ENCODE measurements around the gene DCUN1D3. TPM values are rescaled to one million over a fixed set of nuclear protein-coding genes. Genes with fewer than 3 reads are reported as not detected.

Gene DCUN1D3
- total and polyA plus RNA-seq, 3 donors from 2014 or later = 15.2 to 19.5 (median 16.5) TPM

DNA sequence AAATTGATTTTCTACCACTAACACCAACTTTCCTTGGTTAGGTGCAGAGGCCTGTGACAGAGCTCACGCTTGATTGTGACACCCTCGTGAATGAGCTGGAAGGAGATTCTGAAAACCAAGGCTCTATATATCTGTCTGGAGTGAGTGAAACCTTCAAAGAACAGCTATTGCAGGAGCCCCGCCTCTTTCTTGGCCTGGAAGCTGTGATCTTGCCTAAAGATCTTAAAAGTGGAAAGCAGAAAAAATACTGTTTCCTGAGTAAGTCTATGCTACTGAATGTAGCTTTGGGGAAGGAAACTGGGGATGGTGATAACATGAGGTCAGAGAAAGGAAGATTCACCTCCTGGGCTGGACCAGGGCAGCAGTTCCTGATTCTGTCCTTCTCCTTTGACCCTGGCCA, 55.6 kb downstream of the DCUN1D3 start:
- Histone ChIP-seq H3K27me3 (no peaks in the 10 kb centered on the region), H3K9me3 (no peaks in the 10 kb centered on the region), H3K36me3 (ENCODE audit: low read depth, missing control alignments) (no peaks in the 10 kb centered on the region), H3K4me3 (no peak overlapping the region), H3K4me1 (no peaks in the 10 kb centered on the region), H3K27ac (no peak overlapping the region)
- no peak for DNase-seq
- WGBS, 2 donors = 75 to 91% methylated on average over 3 of the region's 3 CpGs
- intact Hi-C loops (cut with DNase I; ENCODE audit: low total_unique reads) = loop anchor here (10.0 kb wide), 1 partner anchor 240 kb away; no protein-coding TSS in a partner anchor
- no peak for TF ChIP-seq POLR2A (IDR thresholded peaks at IDR 0.05)
- TF ChIP-seq, protein P1, sequence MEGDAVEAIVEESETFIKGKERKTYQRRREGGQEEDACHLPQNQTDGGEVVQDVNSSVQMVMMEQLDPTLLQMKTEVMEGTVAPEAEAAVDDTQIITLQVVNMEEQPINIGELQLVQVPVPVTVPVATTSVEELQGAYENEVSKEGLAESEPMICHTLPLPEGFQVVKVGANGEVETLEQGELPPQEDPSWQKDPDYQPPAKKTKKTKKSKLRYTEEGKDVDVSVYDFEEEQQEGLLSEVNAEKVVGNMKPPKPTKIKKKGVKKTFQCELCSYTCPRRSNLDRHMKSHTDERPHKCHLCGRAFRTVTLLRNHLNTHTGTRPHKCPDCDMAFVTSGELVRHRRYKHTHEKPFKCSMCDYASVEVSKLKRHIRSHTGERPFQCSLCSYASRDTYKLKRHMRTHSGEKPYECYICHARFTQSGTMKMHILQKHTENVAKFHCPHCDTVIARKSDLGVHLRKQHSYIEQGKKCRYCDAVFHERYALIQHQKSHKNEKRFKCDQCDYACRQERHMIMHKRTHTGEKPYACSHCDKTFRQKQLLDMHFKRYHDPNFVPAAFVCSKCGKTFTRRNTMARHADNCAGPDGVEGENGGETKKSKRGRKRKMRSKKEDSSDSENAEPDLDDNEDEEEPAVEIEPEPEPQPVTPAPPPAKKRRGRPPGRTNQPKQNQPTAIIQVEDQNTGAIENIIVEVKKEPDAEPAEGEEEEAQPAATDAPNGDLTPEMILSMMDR (IDR thresholded peaks at IDR 0.05) = no peak

DNA sequence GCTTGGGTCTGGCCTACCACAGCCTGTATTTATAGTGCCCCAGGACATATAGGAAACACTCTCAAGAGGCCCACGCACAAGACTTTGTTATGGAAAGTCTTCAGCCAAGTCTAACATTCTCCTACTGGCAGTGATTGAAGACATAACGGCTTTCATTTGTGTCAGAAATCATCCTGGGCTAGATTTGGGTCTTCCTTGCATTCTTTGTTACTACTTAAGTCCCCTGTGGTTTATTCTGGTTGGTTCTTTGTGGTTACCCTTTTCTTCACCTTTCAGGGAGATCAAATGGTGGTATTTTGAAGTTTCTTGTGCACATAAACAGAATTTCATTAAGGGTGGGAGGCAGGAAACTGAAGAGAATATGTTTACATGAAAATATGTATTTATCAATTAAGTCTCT, 56.1 kb downstream of the DCUN1D3 start:
- intact Hi-C loops (cut with DNase I; ENCODE audit: low total_unique reads) = loop anchor here (10.0 kb wide), 1 partner anchor 241 kb away; no protein-coding TSS in a partner anchor
- Histone ChIP-seq H3K27ac (no peak overlapping the region), H3K9me3 (no peaks in the 10 kb centered on the region), H3K36me3 (ENCODE audit: low read depth, missing control alignments) (no peaks in the 10 kb centered on the region), H3K4me3 (no peak overlapping the region), H3K4me1 (no peaks in the 10 kb centered on the region), H3K27me3 (no peaks in the 10 kb centered on the region)
- no peak for TF ChIP-seq POLR2A (IDR thresholded peaks at IDR 0.05)
- 81 to 94% methylated on average over 2 of the region's 2 CpGs for WGBS, 2 donors
- no peak for DNase-seq

DNA sequence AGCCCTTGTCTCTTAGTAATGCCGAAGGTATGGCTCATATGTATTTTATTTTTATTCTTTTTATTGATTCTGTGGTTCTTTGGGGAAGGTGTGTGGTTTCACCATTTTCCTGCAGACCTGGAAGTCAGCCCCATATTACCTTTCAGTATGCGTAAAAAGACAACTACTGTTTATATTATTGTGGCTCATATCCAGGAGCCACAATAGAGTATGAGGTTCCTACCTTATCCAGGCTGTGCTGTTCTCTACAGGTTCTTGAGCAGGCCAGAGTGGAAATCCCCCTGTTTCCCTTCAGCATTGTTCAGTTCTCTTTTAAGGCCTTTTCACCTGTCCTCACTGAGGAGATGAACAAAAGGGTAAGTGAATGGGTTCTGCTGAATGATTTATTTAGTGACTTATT, 60.7 kb downstream of the DCUN1D3 start:
- no peak for TF ChIP-seq POLR2A (IDR thresholded peaks at IDR 0.05)
- TF ChIP-seq, protein P1 (IDR thresholded peaks at IDR 0.05) = no peak
- H3K27me3 ChIP-seq = no peaks in the 10 kb centered on the region
- no peak for DNase-seq

DNA sequence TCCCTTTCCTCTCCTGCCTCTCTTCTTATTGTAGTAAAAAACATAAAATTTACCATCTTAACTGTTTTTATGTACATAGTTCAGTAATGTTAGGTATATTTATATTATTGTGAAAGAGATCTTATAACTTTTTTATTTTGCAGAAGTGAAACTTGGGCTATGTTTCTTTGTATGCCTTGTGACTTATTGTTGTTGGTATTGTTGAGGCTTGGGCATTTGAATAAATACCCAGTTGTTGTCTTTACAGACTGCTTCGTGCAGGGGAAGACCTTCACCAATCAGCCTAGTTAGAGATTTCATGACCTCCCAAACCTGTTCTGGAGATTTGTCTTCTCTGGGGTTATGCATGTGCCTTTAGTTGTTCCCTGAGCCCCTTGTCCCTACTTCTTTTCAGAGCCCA, 61.9 kb downstream of the DCUN1D3 start:
- H3K27me3 ChIP-seq = no peaks in the 10 kb centered on the region
- H3K36me3 ChIP-seq (ENCODE audit: low read depth, missing control alignments) = no peaks in the 10 kb centered on the region
- no peak overlapping the region for H3K4me3 ChIP-seq
- intact Hi-C loops (cut with DNase I; ENCODE audit: low total_unique reads) = no loop called here
- H3K4me1 ChIP-seq = no peaks in the 10 kb centered on the region
- H3K27ac ChIP-seq = no peak overlapping the region
- no peaks in the 10 kb centered on the region for H3K9me3 ChIP-seq
- TF ChIP-seq POLR2A (IDR thresholded peaks at IDR 0.05) = no peak
- TF ChIP-seq, protein P1 (IDR thresholded peaks at IDR 0.05) = no peak
- WGBS, 2 donors = 81 to 92% methylated on average over 1 of the region's 1 CpG
- no peak for DNase-seq

More for the DNA sequence above, 60.7 kb downstream of the DCUN1D3 start:
- H3K4me1 ChIP-seq = no peaks in the 10 kb centered on the region
- no peaks in the 10 kb centered on the region for H3K9me3 ChIP-seq
- H3K36me3 ChIP-seq (ENCODE audit: low read depth, missing control alignments) = no peaks in the 10 kb centered on the region
- H3K27ac ChIP-seq = no peak overlapping the region
- intact Hi-C loops (cut with DNase I; ENCODE audit: low total_unique reads) = no loop called here
- 91 to 100% methylated on average over 2 of the region's 2 CpGs for WGBS, 2 donors
- H3K4me3 ChIP-seq = no peak overlapping the region

DNA sequence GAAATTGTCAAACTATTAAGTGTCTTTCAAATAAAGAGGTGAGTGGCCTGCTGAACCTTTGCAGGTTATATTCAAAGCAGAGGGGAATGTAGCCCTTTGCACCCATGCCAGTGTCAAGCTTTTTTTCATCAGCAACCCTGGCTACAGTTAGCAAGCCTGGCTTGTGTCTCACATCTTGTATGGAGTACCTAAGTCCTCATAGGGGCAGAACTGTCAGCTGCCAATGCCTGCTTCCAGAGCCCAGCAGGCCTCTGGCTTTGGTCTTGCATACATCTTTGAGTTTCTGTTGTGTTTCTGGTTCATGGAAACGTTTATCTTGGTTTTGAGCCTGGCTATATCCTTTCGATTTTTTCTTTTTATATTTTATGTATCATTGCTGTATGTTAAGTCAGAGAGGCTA, 67.1 kb downstream of the DCUN1D3 start:
- Histone ChIP-seq H3K27me3 (no peaks in the 10 kb centered on the region), H3K4me3 (no peak overlapping the region), H3K27ac (no peak overlapping the region), H3K9me3 (no peaks in the 10 kb centered on the region), H3K36me3 (ENCODE audit: low read depth, missing control alignments) (no peaks in the 10 kb centered on the region), H3K4me1 (no peaks in the 10 kb centered on the region)
- no peak for TF ChIP-seq POLR2A (IDR thresholded peaks at IDR 0.05)
- TF ChIP-seq, protein P1 (IDR thresholded peaks at IDR 0.05) = no peak
- intact Hi-C loops (cut with DNase I; ENCODE audit: low total_unique reads) = no loop called here
- 85 to 96% methylated on average over 2 of the region's 2 CpGs for WGBS, 2 donors
- DNase-seq = no peak

Data from testis (tissue), 3 donors.